GM18511 (cell line): ENCODE results near the gene TMEM229B.

Experiments
- ATAC-seq: cut with Tn5 transposase; IDR thresholded peaks from one replicate; pipeline ENCODE4 v1.9.1; 2021; ENCODE audit warnings: mild to moderate bottlenecking, moderate library complexity; ENCODE audit not compliant: unreplicated experiment

The TMEM229B gene

GRCh38 chr14:67487332-67487731 lies 1.2 kb downstream of the TMEM229B start:
- no peak for ATAC-seq

- ATAC-seq = no peak
Measured at GRCh38 chr14:67486890-67487289, 1.6 kb downstream of the TMEM229B start.

DNA sequence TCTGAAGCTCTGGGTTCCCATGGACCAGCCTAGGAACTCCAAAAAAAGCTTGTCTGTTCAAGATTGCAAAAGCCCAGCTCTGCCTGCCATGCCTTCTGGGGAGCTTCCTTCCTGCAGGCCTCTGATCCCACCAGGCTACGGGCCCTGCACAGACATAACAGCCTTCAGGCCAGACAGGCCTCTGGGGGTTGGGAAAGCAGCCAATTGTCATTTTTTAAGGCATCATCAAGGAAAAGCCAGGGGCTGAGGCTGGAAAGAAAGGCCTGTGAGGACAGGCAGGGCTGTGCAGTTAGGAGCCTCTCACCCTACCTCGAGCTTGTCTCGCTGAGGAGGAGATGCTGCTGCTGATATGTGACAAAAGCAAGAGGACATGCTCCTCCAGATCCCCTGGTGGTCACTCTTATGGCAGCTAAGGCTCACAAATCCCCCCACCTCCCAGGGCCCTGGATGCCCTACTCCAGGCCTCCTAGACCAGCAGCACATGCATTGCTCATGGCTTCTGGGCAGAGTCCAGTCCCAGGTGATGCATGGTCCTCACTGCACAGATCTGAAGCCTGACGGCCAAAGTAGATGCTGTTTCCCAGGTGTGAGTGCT lies 2.9 kb downstream of the TMEM229B start:
- ATAC-seq = no peak

GRCh38 chr14:67483579-67484285 lies 4.8 kb downstream of the TMEM229B start:
- ATAC-seq = no peak

GRCh38 chr14:67482231-67483164 lies 6.0 kb downstream of the TMEM229B start:
- no peak for ATAC-seq

DNA sequence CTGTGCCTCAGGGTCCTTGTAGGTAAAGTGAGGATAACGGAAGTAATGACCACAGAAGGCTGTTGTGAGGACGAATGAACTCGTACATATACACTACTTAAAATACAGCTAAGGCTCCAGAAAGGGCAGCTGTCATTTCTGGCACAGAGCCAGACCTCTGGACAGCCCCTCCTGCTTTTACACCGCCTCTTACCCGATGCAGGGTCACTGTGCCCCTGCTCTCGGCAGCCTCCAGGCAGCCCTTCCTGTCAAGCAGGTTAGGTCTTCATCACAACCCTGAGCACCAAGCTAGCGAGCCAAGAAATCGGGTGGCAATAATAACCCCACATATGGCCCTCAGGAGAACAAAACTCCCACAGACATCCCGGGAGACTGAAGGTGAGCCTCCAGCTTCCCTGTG lies 8.5 kb downstream of the TMEM229B start:
- no peak for ATAC-seq

- ATAC-seq = no peak
Measured at GRCh38 chr14:67478800-67479084, 9.8 kb downstream of the TMEM229B start.

GRCh38 chr14:67477926-67478799 lies 10.4 kb downstream of the TMEM229B start:
- no peak for ATAC-seq

GRCh38 chr14:67474366-67474765 lies 14.2 kb downstream of the TMEM229B start:
- no peak for ATAC-seq

GRCh38 chr14:67473290-67474082 lies 15.0 kb downstream of the TMEM229B start:
- ATAC-seq = no peak

GRCh38 chr14:67472726-67473125 lies 15.8 kb downstream of the TMEM229B start:
- no peak for ATAC-seq

DNA sequence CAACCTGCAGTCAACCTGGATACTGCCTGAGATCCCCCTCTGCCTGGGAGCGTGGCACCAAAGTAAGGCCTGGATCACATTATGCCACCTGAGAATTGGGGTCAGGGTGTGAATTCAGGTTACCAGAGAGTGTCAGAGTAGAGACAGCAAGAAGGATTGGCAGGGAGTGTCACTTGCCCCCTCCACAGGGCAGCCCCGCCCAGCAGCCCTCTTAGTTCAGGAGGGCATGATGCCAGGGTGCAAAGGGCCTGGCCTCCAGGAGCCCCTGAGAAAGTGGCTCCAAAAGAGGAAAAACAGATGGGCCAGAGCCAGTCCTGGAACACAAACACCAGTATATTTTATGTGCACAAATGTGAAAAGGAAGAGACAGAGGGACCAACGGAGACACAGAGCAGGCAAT lies 18.6 kb downstream of the TMEM229B start:
- no peak for ATAC-seq

DNA sequence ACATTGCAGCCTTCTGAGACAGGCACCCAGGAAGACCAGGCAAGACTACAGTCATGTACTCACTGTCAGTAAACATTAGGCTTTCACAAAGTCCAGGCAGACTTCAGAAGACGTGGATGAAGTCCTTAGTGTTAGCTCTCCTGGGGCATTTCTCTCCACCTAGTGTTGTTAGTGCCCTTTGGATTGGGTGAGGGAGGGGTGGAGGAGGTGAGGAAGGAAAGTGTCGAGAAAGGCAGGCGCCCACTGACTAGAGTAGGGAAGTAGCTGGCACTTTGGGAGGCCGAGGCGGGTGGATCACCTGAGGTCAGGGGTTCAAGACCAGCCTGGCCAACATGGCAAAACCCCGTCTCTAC lies 20.2 kb downstream of the TMEM229B start:
- no peak for ATAC-seq

GRCh38 chr14:67467134-67467533 lies 21.4 kb downstream of the TMEM229B start:
- ATAC-seq = no peak

DNA sequence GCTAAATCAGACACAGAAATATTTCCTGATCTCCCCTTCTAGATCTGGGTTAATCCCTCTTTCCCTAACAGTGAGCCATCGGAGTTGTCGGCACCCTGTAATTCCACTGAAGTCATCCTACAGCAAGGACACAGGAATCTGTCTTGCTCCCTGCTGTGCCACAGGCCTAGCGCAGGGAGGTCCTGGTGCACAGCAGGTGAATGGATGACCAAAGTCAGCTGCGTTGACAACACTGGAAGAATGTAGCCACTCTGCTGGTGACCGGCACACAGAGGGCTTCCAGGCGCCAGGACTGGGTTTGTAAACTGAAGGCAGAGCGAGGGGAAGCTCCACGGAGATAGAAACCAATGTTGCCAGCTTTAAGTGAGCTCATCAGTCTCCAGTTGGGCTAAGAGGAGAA lies 23.6 kb downstream of the TMEM229B start:
- ATAC-seq = no peak

- ATAC-seq = no peak
Measured at GRCh38 chr14:67464377-67464776, 24.1 kb downstream of the TMEM229B start.

- ATAC-seq = no peak
Measured at GRCh38 chr14:67463900-67464299, 24.6 kb downstream of the TMEM229B start.

GRCh38 chr14:67461996-67462395 lies 26.5 kb downstream of the TMEM229B start:
- no peak for ATAC-seq

GRCh38 chr14:67461341-67461985 lies 27.1 kb downstream of the TMEM229B start:
- ATAC-seq = no peak

- no peak for ATAC-seq
Measured at GRCh38 chr14:67459336-67459735, 29.2 kb downstream of the TMEM229B start.
